A549 (cell line): ENCODE results near the gene CCND2. TPM values are rescaled to one million over a fixed set of nuclear protein-coding genes. Genes with fewer than 3 reads are reported as not detected.

Experiments used
- ATAC-seq, 2 experiments: fragments of 200-7000 bp in 1 of 2; fragments of >200 bp in 1 of 2; cut with Nextera tagmentation in 1 of 2; cut with Tn5 transposase in 1 of 2; 3 replicates each; pipeline versions ENCODE4 v1.8.0 to v1.9.1; 2018 to 2020; ENCODE audit warnings: mild to moderate bottlenecking in 1 of 2, moderate library complexity in 1 of 2
- CTCF ChIA-PET: fragments of 300-600 bp; sonication (Branson Sonifier 250); formaldehyde crosslinking; extraction: SDS; loops from one replicate; lab custom pipeline; 2021; ENCODE audit warnings: antibody characterized with exemption, inconsistent platforms; lab: Yijun Ruan, JAX
- POLR2A ChIA-PET: fragments of 350-600 bp; formaldehyde crosslinking; extraction: SDS; loops from one replicate; lab custom pipeline; 2021; ENCODE audit warnings: antibody characterized with exemption, inconsistent platforms; lab: Yijun Ruan, JAX
- DNase-seq, 2 experiments: peaks; one replicate each; pipeline versions ENCODE4 v3.0.0 to v3.0.0-alpha.2; 2011 to 2016; ENCODE audit warnings: low read depth in 1 of 2, low spot score in 1 of 2
- FAIRE-seq: peaks from 2 replicates; lab custom pipeline; 2011; peaks lifted over from hg19 to GRCh38; lab: Jason Lieb, UNC
- H3K27ac ChIP-seq, 2 experiments: fragments of >200 bp; sonication (Bioruptor Twin); formaldehyde crosslinking; 3 replicates each; pipeline ENCODE4 v1.5.1; 2016 to 2017
- H3K4me1 ChIP-seq: fragments of >200 bp; sonication (Bioruptor Twin); formaldehyde crosslinking; 3 replicates; pipeline ENCODE4 v1.6.1; 2016
- H3K4me2 ChIP-seq: fragments of >200 bp; sonication (Bioruptor Twin); formaldehyde crosslinking; 3 replicates; pipeline ENCODE4 v1.6.1; 2016
- H3K4me3 ChIP-seq: fragments of >200 bp; sonication (Bioruptor Twin); formaldehyde crosslinking; 3 replicates; pipeline ENCODE4 v1.5.1; 2016
- H3K9me3 ChIP-seq: fragments of >200 bp; sonication (Bioruptor Twin); formaldehyde crosslinking; 3 replicates; pipeline ENCODE4 v1.6.1; 2016
- BHLHE40 ChIP-seq: IDR thresholded peaks from 2 replicates; pipeline ENCODE4 v1.6.1; 2012; ENCODE audit warnings: low read depth, low read length, inconsistent platforms
- CBX2 ChIP-seq: fragments of 200-600 bp; sonication (generic); IDR thresholded peaks from 2 replicates; pipeline ENCODE4 v1.6.1; 2016; ENCODE audit warnings: low read depth, mild to moderate bottlenecking, borderline replicate concordance
- CBX8 ChIP-seq: fragments of 200-600 bp; sonication (generic); IDR thresholded peaks from 2 replicates; pipeline ENCODE4 v1.6.1; 2016
- CHD2 ChIP-seq: fragments of 150-350 bp; IDR thresholded peaks from 2 replicates; pipeline ENCODE4 v1.6.1; 2014; ENCODE audit warnings: low read length; ENCODE audit not compliant: partially characterized antibody
- EHF ChIP-seq: fragments of 250-450 bp; sonication (Bioruptor Pico); IDR thresholded peaks from 2 replicates; pipeline ENCODE4 v1.5.0; 2020; ENCODE audit warnings: mild to moderate bottlenecking
- EHMT2 ChIP-seq: fragments of 200-600 bp; sonication (generic); IDR thresholded peaks from 2 replicates; pipeline ENCODE4 v1.6.1; 2016; ENCODE audit warnings: antibody characterized with exemption, low read depth, mild to moderate bottlenecking, moderate library complexity
- ESRRA ChIP-seq: fragments of 150-350 bp; IDR thresholded peaks from 2 replicates; pipeline ENCODE4 v1.6.1; 2014; ENCODE audit warnings: mild to moderate bottlenecking, low read length, borderline replicate concordance
- HDAC2 ChIP-seq: fragments of 200-600 bp; sonication (generic); IDR thresholded peaks from 2 replicates; pipeline ENCODE4 v1.6.1; 2016
- HOXA7 ChIP-seq: fragments of 250-450 bp; sonication (Bioruptor Pico); IDR thresholded peaks from 2 replicates; pipeline ENCODE4 v1.5.0; 2020; ENCODE audit warnings: mild to moderate bottlenecking, moderate library complexity
- HOXB13 ChIP-seq: fragments of 250-450 bp; sonication (Bioruptor Pico); IDR thresholded peaks from 2 replicates; pipeline ENCODE4 v1.5.0; 2020; ENCODE audit warnings: low read depth, mild to moderate bottlenecking, moderate library complexity
- HOXB5 ChIP-seq: fragments of 250-450 bp; sonication (Bioruptor Pico); IDR thresholded peaks from 2 replicates; pipeline ENCODE4 v1.5.0; 2020; ENCODE audit warnings: mild to moderate bottlenecking, moderate library complexity
- KDM1A ChIP-seq: fragments of 200-600 bp; sonication (generic); IDR thresholded peaks from 2 replicates; pipeline ENCODE4 v1.6.1; 2016; ENCODE audit warnings: low read depth, mild to moderate bottlenecking
- KDM5A ChIP-seq: fragments of 200-600 bp; sonication (generic); IDR thresholded peaks from 2 replicates; pipeline ENCODE4 v1.6.1; 2016; ENCODE audit warnings: antibody characterized with exemption, mild to moderate bottlenecking
- NFE2L2 ChIP-seq: fragments of 150-350 bp; conservative IDR thresholded peaks from 2 replicates; pipeline ENCODE4 v1.6.1; 2014; ENCODE audit warnings: low read length
- NR3C1 ChIP-seq: fragments of >200 bp; sonication (Bioruptor Twin); formaldehyde crosslinking; IDR thresholded peaks from 3 replicates; pipeline ENCODE4 v1.6.1; 2017
- POLR2AphosphoS2 ChIP-seq: conservative IDR thresholded peaks from 2 replicates; pipeline ENCODE4 v1.6.1; 2012; ENCODE audit warnings: low read length, improper control_type of control experiment, inconsistent platforms
- RCOR1 ChIP-seq: fragments of 150-350 bp; IDR thresholded peaks from 2 replicates; pipeline ENCODE4 v1.6.1; 2014; ENCODE audit warnings: antibody characterized with exemption, low read length, low read depth
- RFX5 ChIP-seq: fragments of 450-650 bp; IDR thresholded peaks from 2 replicates; pipeline ENCODE4 v1.7.1; 2014; ENCODE audit warnings: antibody characterized with exemption, mild to moderate bottlenecking, moderate library complexity
- RNF2 ChIP-seq: fragments of 200-600 bp; sonication (generic); IDR thresholded peaks from 2 replicates; pipeline ENCODE4 v1.6.1; 2016; ENCODE audit warnings: low read depth, mild to moderate bottlenecking, antibody characterized with exemption, moderate library complexity, borderline replicate concordance
- TP53 ChIP-seq: fragments of 250-450 bp; sonication (Bioruptor Pico); IDR thresholded peaks from 2 replicates; pipeline ENCODE4 v1.5.0; 2021; ENCODE audit warnings: mild to moderate bottlenecking, moderate library complexity
- ZSCAN20 ChIP-seq: fragments of 250-450 bp; sonication (Bioruptor Pico); IDR thresholded peaks from 2 replicates; pipeline ENCODE4 v1.8.0; 2022; ENCODE audit warnings: mild to moderate bottlenecking, moderate library complexity
- WGBS: methylation state at CpG from one replicate; pipeline ENCODE4 v1.1.6; 2017; ENCODE audit errors: missing lambda C conversion rate; 5-methylcytosine and 5-hydroxymethylcytosine counted together
- polyA plus RNA-seq, 4 experiments: library from polyadenylated mRNA; depleted of rRNA in 3 of 4; stranded (reverse); fragments of >200 nt; fragmentation: RNase III in 1 of 4; extraction: RNeasy Plus Mini Kit Qiagen cat#74134 plus additional on column Dnase treatment in 1 of 4; gene quantifications; 2 replicates in 3 of 4; 3 replicates in 1 of 4; pipeline ENCODE4 v1.2.3, GENCODE V29; 2011 to 2017
- TF ChIP-seq, protein P1 (sequence below): IDR thresholded peaks from 2 replicates; pipeline ENCODE4 v1.6.1; 2012
- TF ChIP-seq, protein P2 (sequence below): fragments of 250-450 bp; sonication (Bioruptor Pico); IDR thresholded peaks from 2 replicates; pipeline ENCODE4 v1.5.0; 2021; ENCODE audit warnings: mild to moderate bottlenecking, moderate library complexity, borderline replicate concordance
- TF ChIP-seq, protein P3 (sequence below): fragments of 200-600 bp; sonication (generic); IDR thresholded peaks from 2 replicates; pipeline ENCODE4 v1.6.1; 2016; ENCODE audit warnings: antibody characterized with exemption, mild to moderate bottlenecking, moderate library complexity
- TF ChIP-seq, protein P4 (sequence below): fragments of >200 bp; sonication (Bioruptor Twin); formaldehyde crosslinking; IDR thresholded peaks from 3 replicates; pipeline ENCODE4 v1.5.1; 2016

The CCND2 gene
- polyA plus RNA-seq, 2 of the 4 experiments (the other 2 are of a cell fraction), result 0.18 TPM; not detected in 1

DNA sequence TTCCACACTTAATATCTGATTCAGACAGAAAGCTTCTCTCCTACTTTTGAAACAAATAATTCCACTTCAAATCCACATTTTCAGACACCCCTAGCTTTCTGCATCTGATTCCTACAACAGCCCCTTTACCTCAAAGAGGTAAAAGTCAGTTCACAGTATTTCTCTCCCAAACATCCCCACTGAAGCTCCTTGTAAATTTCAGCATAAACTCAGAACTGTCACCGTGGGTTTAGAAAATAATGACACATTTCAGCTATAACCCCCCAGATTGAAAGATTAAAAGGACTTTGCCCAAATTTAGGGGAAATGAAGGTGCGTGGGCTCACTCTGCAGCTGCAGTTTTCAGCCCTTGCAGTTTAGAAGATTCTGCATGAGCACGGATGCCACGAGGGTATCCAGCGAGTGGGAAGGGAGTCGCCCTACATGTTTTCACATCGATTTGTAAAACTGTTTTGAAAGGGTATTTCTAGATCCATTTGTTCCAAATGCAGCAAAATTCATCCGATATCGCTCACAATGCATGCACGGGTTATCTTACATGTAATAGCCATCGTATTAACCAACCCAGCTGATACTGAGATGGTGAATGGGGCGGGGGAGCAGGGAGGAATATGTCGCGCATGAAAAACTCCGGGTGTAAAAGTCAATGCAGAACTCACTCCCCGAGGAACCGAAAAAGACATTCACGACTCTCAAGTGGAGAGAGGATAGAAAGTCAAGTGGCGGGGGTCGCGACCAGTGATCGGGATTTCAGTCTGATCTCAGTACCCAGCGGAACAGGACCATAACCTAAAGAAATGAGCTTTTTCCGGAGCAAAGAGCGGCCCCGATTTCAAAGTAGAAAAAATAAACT lies 5.0 kb upstream of the CCND2 start:
- H3K4me3 ChIP-seq, result peak overlapping the region; percentile 40; the same call in 2 of the 3 replicates
- DNase-seq (no peak), FAIRE-seq (no peak), ATAC-seq (no peak)
- H3K27ac ChIP-seq, result no peak overlapping the region
- 11% methylated on average over 26 of the region's 26 CpGs for WGBS
- TF ChIP-seq HDAC2 (no peak), ZSCAN20 (CRISPR knock-in tag) (no peak), TP53 (CRISPR knock-in tag) (no peak), KDM1A (no peak), HOXB13 (no peak), RCOR1 (no peak)
- H3K9me3 ChIP-seq, result no peaks in the 10 kb centered on the region
- peaks cover 48% of the 10 kb centered on the region for H3K4me1 ChIP-seq
- ChIA-PET POLR2A (interaction anchor here (0.6 kb wide), 1 partner anchor 154 kb away, joined by 3 read pairs; no protein-coding TSS in a partner anchor), CTCF (interaction anchor here (0.7 to 2.2 kb wide), 6 partner anchors 8 to 1683 kb away, joined by 3 to 12 read pairs (median 4); no protein-coding TSS in a partner anchor)
- peak overlapping the region; percentile 78 for H3K4me2 ChIP-seq

DNA sequence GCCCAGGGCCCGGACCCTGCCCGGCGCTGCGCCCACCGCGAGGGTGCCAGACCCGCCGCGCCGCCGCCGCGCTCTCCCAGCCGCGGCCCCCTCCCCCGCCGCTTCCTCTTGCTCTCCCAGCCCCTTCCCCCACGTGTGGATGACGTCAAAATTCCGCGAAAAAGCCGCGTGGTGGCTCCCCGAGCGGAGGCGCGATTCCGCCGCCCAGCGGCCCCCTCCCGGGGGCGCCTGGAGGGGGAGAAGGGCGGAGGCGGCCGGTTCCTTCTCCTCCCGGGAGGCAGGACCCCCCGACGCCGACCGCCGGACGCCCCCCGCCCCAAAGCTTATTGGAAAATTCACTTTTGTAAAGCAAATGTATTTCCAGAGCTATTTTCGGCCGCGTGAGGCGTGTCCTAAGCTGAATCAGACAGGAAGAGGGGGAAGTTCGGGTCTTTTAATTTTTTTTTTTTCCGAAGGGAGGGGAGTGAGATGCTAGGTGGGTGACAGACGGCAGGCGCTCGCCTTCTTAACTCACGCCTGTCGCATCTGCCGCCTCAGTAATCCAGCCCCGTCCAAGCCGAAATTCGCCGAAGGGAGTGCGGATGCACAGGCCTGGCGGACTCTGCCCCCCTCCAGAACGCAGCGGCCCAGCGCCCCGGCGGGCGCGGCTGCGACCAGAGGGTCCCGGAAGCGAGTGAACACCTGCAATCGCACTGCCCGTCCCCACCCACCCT lies 4.1 kb upstream of the CCND2 start:
- Histone ChIP-seq H3K9me3 (no peaks in the 10 kb centered on the region), H3K4me1 (peaks cover 56% of the 10 kb centered on the region), H3K27ac (0 out of 6 replicates have a peak overlapping the region, but pooled peaks of 1 of the 2 experiments have one; percentile 18), H3K4me2 (peak overlapping the region; percentile 78), H3K4me3 (peak overlapping the region; percentile 40)
- ChIA-PET CTCF (interaction anchor here (0.7 to 2.2 kb wide), 3 partner anchors 7 to 1682 kb away, joined by 3 to 12 read pairs (median 4); no protein-coding TSS in a partner anchor), POLR2A (no interaction called here)
- ATAC-seq (no peak), DNase-seq (no peak), FAIRE-seq (no peak)
- TF ChIP-seq HDAC2 (no peak), EHMT2 (no peak), HOXB5 (no peak), HOXB13 (no peak), POLR2AphosphoS2 (no peak), RNF2 (peak; percentile 69; the same call in 1 of the 2 replicates), ZSCAN20 (CRISPR knock-in tag) (no peak), CBX2 (no peak), HOXA7 (no peak), KDM5A (no peak), NR3C1 (no peak), CHD2 (no peak), RFX5 (no peak), ESRRA (no peak), BHLHE40 (no peak), TP53 (CRISPR knock-in tag) (no peak), NFE2L2 (no peak), EHF (CRISPR knock-in tag) (no peak), CBX8 (peak; percentile 85; the same call in 1 of the 2 replicates)
- TF ChIP-seq, protein P1, sequence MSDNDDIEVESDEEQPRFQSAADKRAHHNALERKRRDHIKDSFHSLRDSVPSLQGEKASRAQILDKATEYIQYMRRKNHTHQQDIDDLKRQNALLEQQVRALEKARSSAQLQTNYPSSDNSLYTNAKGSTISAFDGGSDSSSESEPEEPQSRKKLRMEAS, result peak; percentile 56; the same call in 1 of the 2 replicates
- TF ChIP-seq, protein P2, sequence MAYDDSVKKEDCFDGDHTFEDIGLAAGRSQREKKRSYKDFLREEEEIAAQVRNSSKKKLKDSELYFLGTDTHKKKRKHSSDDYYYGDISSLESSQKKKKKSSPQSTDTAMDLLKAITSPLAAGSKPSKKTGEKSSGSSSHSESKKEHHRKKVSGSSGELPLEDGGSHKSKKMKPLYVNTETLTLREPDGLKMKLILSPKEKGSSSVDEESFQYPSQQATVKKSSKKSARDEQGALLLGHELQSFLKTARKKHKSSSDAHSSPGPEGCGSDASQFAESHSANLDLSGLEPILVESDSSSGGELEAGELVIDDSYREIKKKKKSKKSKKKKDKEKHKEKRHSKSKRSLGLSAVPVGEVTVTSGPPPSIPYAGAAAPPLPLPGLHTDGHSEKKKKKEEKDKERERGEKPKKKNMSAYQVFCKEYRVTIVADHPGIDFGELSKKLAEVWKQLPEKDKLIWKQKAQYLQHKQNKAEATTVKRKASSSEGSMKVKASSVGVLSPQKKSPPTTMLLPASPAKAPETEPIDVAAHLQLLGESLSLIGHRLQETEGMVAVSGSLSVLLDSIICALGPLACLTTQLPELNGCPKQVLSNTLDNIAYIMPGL (CRISPR knock-in tag), result no peak
- TF ChIP-seq, protein P3, sequence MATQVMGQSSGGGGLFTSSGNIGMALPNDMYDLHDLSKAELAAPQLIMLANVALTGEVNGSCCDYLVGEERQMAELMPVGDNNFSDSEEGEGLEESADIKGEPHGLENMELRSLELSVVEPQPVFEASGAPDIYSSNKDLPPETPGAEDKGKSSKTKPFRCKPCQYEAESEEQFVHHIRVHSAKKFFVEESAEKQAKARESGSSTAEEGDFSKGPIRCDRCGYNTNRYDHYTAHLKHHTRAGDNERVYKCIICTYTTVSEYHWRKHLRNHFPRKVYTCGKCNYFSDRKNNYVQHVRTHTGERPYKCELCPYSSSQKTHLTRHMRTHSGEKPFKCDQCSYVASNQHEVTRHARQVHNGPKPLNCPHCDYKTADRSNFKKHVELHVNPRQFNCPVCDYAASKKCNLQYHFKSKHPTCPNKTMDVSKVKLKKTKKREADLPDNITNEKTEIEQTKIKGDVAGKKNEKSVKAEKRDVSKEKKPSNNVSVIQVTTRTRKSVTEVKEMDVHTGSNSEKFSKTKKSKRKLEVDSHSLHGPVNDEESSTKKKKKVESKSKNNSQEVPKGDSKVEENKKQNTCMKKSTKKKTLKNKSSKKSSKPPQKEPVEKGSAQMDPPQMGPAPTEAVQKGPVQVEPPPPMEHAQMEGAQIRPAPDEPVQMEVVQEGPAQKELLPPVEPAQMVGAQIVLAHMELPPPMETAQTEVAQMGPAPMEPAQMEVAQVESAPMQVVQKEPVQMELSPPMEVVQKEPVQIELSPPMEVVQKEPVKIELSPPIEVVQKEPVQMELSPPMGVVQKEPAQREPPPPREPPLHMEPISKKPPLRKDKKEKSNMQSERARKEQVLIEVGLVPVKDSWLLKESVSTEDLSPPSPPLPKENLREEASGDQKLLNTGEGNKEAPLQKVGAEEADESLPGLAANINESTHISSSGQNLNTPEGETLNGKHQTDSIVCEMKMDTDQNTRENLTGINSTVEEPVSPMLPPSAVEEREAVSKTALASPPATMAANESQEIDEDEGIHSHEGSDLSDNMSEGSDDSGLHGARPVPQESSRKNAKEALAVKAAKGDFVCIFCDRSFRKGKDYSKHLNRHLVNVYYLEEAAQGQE, result no peak
- TF ChIP-seq, protein P4, sequence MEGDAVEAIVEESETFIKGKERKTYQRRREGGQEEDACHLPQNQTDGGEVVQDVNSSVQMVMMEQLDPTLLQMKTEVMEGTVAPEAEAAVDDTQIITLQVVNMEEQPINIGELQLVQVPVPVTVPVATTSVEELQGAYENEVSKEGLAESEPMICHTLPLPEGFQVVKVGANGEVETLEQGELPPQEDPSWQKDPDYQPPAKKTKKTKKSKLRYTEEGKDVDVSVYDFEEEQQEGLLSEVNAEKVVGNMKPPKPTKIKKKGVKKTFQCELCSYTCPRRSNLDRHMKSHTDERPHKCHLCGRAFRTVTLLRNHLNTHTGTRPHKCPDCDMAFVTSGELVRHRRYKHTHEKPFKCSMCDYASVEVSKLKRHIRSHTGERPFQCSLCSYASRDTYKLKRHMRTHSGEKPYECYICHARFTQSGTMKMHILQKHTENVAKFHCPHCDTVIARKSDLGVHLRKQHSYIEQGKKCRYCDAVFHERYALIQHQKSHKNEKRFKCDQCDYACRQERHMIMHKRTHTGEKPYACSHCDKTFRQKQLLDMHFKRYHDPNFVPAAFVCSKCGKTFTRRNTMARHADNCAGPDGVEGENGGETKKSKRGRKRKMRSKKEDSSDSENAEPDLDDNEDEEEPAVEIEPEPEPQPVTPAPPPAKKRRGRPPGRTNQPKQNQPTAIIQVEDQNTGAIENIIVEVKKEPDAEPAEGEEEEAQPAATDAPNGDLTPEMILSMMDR, result no peak
- 2% methylated on average over 41 of the region's 73 CpGs for WGBS
